ENCODE measurements around the gene PBX3.
"Not testable (repeated sequence)": the region's sequence is repeated elsewhere in the genome, so short reads cannot be mapped to it uniquely, and the experiment has no call there.

The PBX3 gene

GRCh38 chr9:125823874-125824406, 76.8 kb downstream of the PBX3 start:
- H3K4me3 ChIP-seq; H3K36me3 ChIP-seq (replicated peaks); DNase-seq (ENCODE audit: low spot score in 2 of 2); H3K4me1 ChIP-seq; H3K27me3 ChIP-seq (ENCODE audit: low read depth); H3K9me3 ChIP-seq; in situ Hi-C loops (cut with MboI; ENCODE audit: low sequenced_read_pairs): not testable (repeated sequence)

GRCh38 chr9:125825762-125826161, 78.6 kb downstream of the PBX3 start:
- H3K27me3 ChIP-seq (ENCODE audit: low read depth): no peaks in the 10 kb centered on the region
- no peak for DNase-seq (ENCODE audit: low spot score in 2 of 2)
- in situ Hi-C loops (cut with MboI; ENCODE audit: low sequenced_read_pairs): no loop called here
- H3K4me1 ChIP-seq: no peaks in the 10 kb centered on the region
- H3K36me3 ChIP-seq (replicated peaks): no peaks in the 10 kb centered on the region
- no peak overlapping the region for H3K4me3 ChIP-seq
- H3K9me3 ChIP-seq: no peaks in the 10 kb centered on the region

- Histone ChIP-seq H3K27me3 (ENCODE audit: low read depth) (no peaks in the 10 kb centered on the region), H3K36me3 (replicated peaks) (no peaks in the 10 kb centered on the region), H3K9me3 (no peaks in the 10 kb centered on the region), H3K4me1 (no peaks in the 10 kb centered on the region), H3K4me3 (no peak overlapping the region)
- in situ Hi-C loops (cut with MboI; ENCODE audit: low sequenced_read_pairs): no loop called here
- no peak for DNase-seq (ENCODE audit: low spot score in 2 of 2)
Observed at GRCh38 chr9:125826850-125827249, 79.7 kb downstream of the PBX3 start.

- Histone ChIP-seq H3K4me1 (no peaks in the 10 kb centered on the region), H3K36me3 (replicated peaks) (no peaks in the 10 kb centered on the region), H3K9me3 (no peaks in the 10 kb centered on the region), H3K27me3 (ENCODE audit: low read depth) (no peaks in the 10 kb centered on the region), H3K4me3 (no peak overlapping the region)
- in situ Hi-C loops (cut with MboI; ENCODE audit: low sequenced_read_pairs): no loop called here
- DNase-seq (ENCODE audit: low spot score in 2 of 2): no peak
Observed at GRCh38 chr9:125829743-125830142, 82.6 kb downstream of the PBX3 start.

GRCh38 chr9:125831054-125831453, 83.9 kb downstream of the PBX3 start:
- H3K4me1 ChIP-seq: no peaks in the 10 kb centered on the region
- no peak overlapping the region for H3K4me3 ChIP-seq
- H3K27me3 ChIP-seq (ENCODE audit: low read depth): no peaks in the 10 kb centered on the region
- no peaks in the 10 kb centered on the region for H3K9me3 ChIP-seq
- in situ Hi-C loops (cut with MboI; ENCODE audit: low sequenced_read_pairs): no loop called here
- H3K36me3 ChIP-seq (replicated peaks): no peaks in the 10 kb centered on the region
- no peak for DNase-seq (ENCODE audit: low spot score in 2 of 2)

GRCh38 chr9:125831616-125832015, 84.4 kb downstream of the PBX3 start:
- H3K4me1 ChIP-seq: no peaks in the 10 kb centered on the region
- H3K36me3 ChIP-seq (replicated peaks): no peaks in the 10 kb centered on the region
- DNase-seq (ENCODE audit: low spot score in 2 of 2): no peak
- in situ Hi-C loops (cut with MboI; ENCODE audit: low sequenced_read_pairs): no loop called here
- H3K9me3 ChIP-seq: no peaks in the 10 kb centered on the region
- no peaks in the 10 kb centered on the region for H3K27me3 ChIP-seq (ENCODE audit: low read depth)
- no peak overlapping the region for H3K4me3 ChIP-seq

GRCh38 chr9:125835655-125836054, 88.5 kb downstream of the PBX3 start:
- H3K4me1 ChIP-seq: peaks cover 6% of the 10 kb centered on the region
- in situ Hi-C loops (cut with MboI; ENCODE audit: low sequenced_read_pairs): no loop called here

GRCh38 chr9:125839317-125839716, 92.1 kb downstream of the PBX3 start:
- Histone ChIP-seq H3K4me3 (no peak overlapping the region), H3K27me3 (ENCODE audit: low read depth) (no peaks in the 10 kb centered on the region), H3K4me1 (peaks cover 25% of the 10 kb centered on the region), H3K9me3 (no peaks in the 10 kb centered on the region), H3K36me3 (replicated peaks) (no peaks in the 10 kb centered on the region)
- DNase-seq (ENCODE audit: low spot score in 2 of 2): no peak
- in situ Hi-C loops (cut with MboI; ENCODE audit: low sequenced_read_pairs): no loop called here

More at GRCh38 chr9:125835655-125836054, 88.5 kb downstream of the PBX3 start:
- DNase-seq (ENCODE audit: low spot score in 2 of 2): no peak
- no peaks in the 10 kb centered on the region for H3K36me3 ChIP-seq (replicated peaks)
- H3K4me3 ChIP-seq: no peak overlapping the region
- no peaks in the 10 kb centered on the region for H3K9me3 ChIP-seq
- H3K27me3 ChIP-seq (ENCODE audit: low read depth): no peaks in the 10 kb centered on the region

- in situ Hi-C loops (cut with MboI; ENCODE audit: low sequenced_read_pairs): no loop called here
- Histone ChIP-seq H3K36me3 (replicated peaks) (no peaks in the 10 kb centered on the region), H3K4me1 (peaks cover 36% of the 10 kb centered on the region), H3K9me3 (no peaks in the 10 kb centered on the region), H3K27me3 (ENCODE audit: low read depth) (no peaks in the 10 kb centered on the region), H3K4me3 (no peak overlapping the region)
- no peak for DNase-seq (ENCODE audit: low spot score in 2 of 2)
Observed at GRCh38 chr9:125841444-125841843, 94.3 kb downstream of the PBX3 start.

GRCh38 chr9:125842242-125842641, 95.1 kb downstream of the PBX3 start:
- Histone ChIP-seq H3K36me3 (replicated peaks) (no peaks in the 10 kb centered on the region), H3K27me3 (ENCODE audit: low read depth) (no peaks in the 10 kb centered on the region), H3K9me3 (no peaks in the 10 kb centered on the region), H3K4me1 (peaks cover 36% of the 10 kb centered on the region), H3K4me3 (no peak overlapping the region)
- no peak for DNase-seq (ENCODE audit: low spot score in 2 of 2)
- in situ Hi-C loops (cut with MboI; ENCODE audit: low sequenced_read_pairs): no loop called here

- DNase-seq (ENCODE audit: low spot score in 2 of 2): peak; percentile 24 to 29
- no peaks in the 10 kb centered on the region for H3K36me3 ChIP-seq (replicated peaks)
- H3K4me1 ChIP-seq: peaks cover 36% of the 10 kb centered on the region
- H3K9me3 ChIP-seq: no peaks in the 10 kb centered on the region
- in situ Hi-C loops (cut with MboI; ENCODE audit: low sequenced_read_pairs): no loop called here
- no peak overlapping the region for H3K4me3 ChIP-seq
- no peaks in the 10 kb centered on the region for H3K27me3 ChIP-seq (ENCODE audit: low read depth)
Observed at GRCh38 chr9:125843646-125844045, 96.5 kb downstream of the PBX3 start.

GRCh38 chr9:125844611-125845010, 97.4 kb downstream of the PBX3 start:
- DNase-seq (ENCODE audit: low spot score in 2 of 2): peak; percentile 15 to 62
- Histone ChIP-seq H3K4me3 (no peak overlapping the region), H3K27me3 (ENCODE audit: low read depth) (no peaks in the 10 kb centered on the region), H3K36me3 (replicated peaks) (no peaks in the 10 kb centered on the region), H3K4me1 (peaks cover 34% of the 10 kb centered on the region), H3K9me3 (no peaks in the 10 kb centered on the region)
- in situ Hi-C loops (cut with MboI; ENCODE audit: low sequenced_read_pairs): no loop called here

- no peak for DNase-seq (ENCODE audit: low spot score in 2 of 2)
- Histone ChIP-seq H3K9me3 (no peaks in the 10 kb centered on the region), H3K4me1 (peaks cover 35% of the 10 kb centered on the region), H3K4me3 (no peak overlapping the region), H3K36me3 (replicated peaks) (no peaks in the 10 kb centered on the region), H3K27me3 (ENCODE audit: low read depth) (no peaks in the 10 kb centered on the region)
- in situ Hi-C loops (cut with MboI; ENCODE audit: low sequenced_read_pairs): no loop called here
Observed at GRCh38 chr9:125845271-125845808, 98.2 kb downstream of the PBX3 start.

GRCh38 chr9:125847735-125848134, 100.6 kb downstream of the PBX3 start:
- Histone ChIP-seq H3K4me1 (peaks cover 31% of the 10 kb centered on the region), H3K4me3 (no peak overlapping the region), H3K27me3 (ENCODE audit: low read depth) (no peaks in the 10 kb centered on the region), H3K9me3 (no peaks in the 10 kb centered on the region), H3K36me3 (replicated peaks) (no peaks in the 10 kb centered on the region)
- in situ Hi-C loops (cut with MboI; ENCODE audit: low sequenced_read_pairs): no loop called here
- DNase-seq (ENCODE audit: low spot score in 2 of 2): no peak

- in situ Hi-C loops (cut with MboI; ENCODE audit: low sequenced_read_pairs): no loop called here
Observed at GRCh38 chr9:125850106-125850632, 103.0 kb downstream of the PBX3 start.

More at GRCh38 chr9:125850106-125850632, 103.0 kb downstream of the PBX3 start:
- no peaks in the 10 kb centered on the region for H3K27me3 ChIP-seq (ENCODE audit: low read depth)
- DNase-seq (ENCODE audit: low spot score in 2 of 2): no peak
- H3K4me1 ChIP-seq: peaks cover 21% of the 10 kb centered on the region
- H3K9me3 ChIP-seq: no peaks in the 10 kb centered on the region
- H3K4me3 ChIP-seq: no peak overlapping the region
- H3K36me3 ChIP-seq (replicated peaks): no peaks in the 10 kb centered on the region

Measured in HAP-1 (cell line).